Chondrocyte (in vitro differentiated cells): ENCODE results near the gene GNG12. TPM values are rescaled to one million over a fixed set of nuclear protein-coding genes. Genes with fewer than 3 reads are reported as not detected.
A peak's percentile ranks its signal among the peaks of the same experiment; 100 is the strongest.

Source experiments
- DNase-seq: peaks from one replicate; pipeline ENCODE4 v3.0.0; 2021; ENCODE audit warnings: mixed read lengths, low spot score
- H3K27ac Mint-ChIP-seq: one replicate; pipeline ENCODE4 v1.8.0; 2021; ENCODE audit warnings: mild to moderate bottlenecking, moderate library complexity, mixed read lengths; ENCODE audit not compliant: unreplicated experiment
- H3K27me3 Mint-ChIP-seq: 2 replicates; pipeline ENCODE4 v1.8.0; 2021; ENCODE audit warnings: low read depth, mixed read lengths
- H3K36me3 Mint-ChIP-seq: 2 replicates; pipeline ENCODE4 v1.8.0; 2021; ENCODE audit warnings: low read depth, mixed read lengths
- H3K4me1 Mint-ChIP-seq: 2 replicates; pipeline ENCODE4 v1.8.0; 2021; ENCODE audit warnings: low read depth, mild to moderate bottlenecking, mixed read lengths
- H3K4me3 Mint-ChIP-seq: one replicate; pipeline ENCODE4 v1.8.0; 2021; ENCODE audit warnings: mild to moderate bottlenecking, moderate library complexity, mixed read lengths; ENCODE audit not compliant: unreplicated experiment
- H3K9me3 Mint-ChIP-seq: 2 replicates; pipeline ENCODE4 v1.8.0; 2021; ENCODE audit warnings: low read depth, mixed read lengths
- CTCF ChIP-seq: fragments of 200-600 bp; sonication (generic); IDR thresholded peaks from 2 replicates; pipeline ENCODE4 v1.5.0; 2021; ENCODE audit warnings: antibody characterized with exemption, mild to moderate bottlenecking, moderate library complexity
- total RNA-seq: library from RNA; stranded (reverse); gene quantifications from 3 replicates; pipeline ENCODE4 v1.2.1, GENCODE V29; 2021

The GNG12 gene
- total RNA-seq, 1 donor from 2014 or later = 91.5 TPM

- Mint-ChIP-seq H3K4me3 (peak overlapping the region; percentile 61), H3K9me3 (no peaks in the 10 kb centered on the region), H3K27me3 (no peaks in the 10 kb centered on the region), H3K27ac (peak overlapping the region; percentile 99), H3K36me3 (no peaks in the 10 kb centered on the region), H3K4me1 (peaks cover 88% of the 10 kb centered on the region)
- no peak for TF ChIP-seq CTCF
- no peak for DNase-seq
These were observed 84.6 kb downstream of the GNG12 start for GRCh38 chr1:67748630-67749029.

GRCh38 chr1:67747671-67748546 lies 85.4 kb downstream of the GNG12 start:
- H3K4me1 Mint-ChIP-seq = peaks cover 84% of the 10 kb centered on the region
- H3K27me3 Mint-ChIP-seq = no peaks in the 10 kb centered on the region
- peak overlapping the region; percentile 99 for H3K27ac Mint-ChIP-seq
- no peak for DNase-seq
- peak overlapping the region; percentile 61 for H3K4me3 Mint-ChIP-seq
- H3K9me3 Mint-ChIP-seq = no peaks in the 10 kb centered on the region
- H3K36me3 Mint-ChIP-seq = no peaks in the 10 kb centered on the region
- no peak for TF ChIP-seq CTCF

GRCh38 chr1:67745875-67746698 lies 87.2 kb downstream of the GNG12 start:
- Mint-ChIP-seq H3K36me3 (no peaks in the 10 kb centered on the region), H3K4me3 (peak overlapping the region; percentile 11), H3K27ac (peak overlapping the region; percentile 76), H3K27me3 (no peaks in the 10 kb centered on the region), H3K9me3 (no peaks in the 10 kb centered on the region), H3K4me1 (peaks cover 68% of the 10 kb centered on the region)
- TF ChIP-seq CTCF = no peak
- no peak for DNase-seq

- no peak for TF ChIP-seq CTCF
- Mint-ChIP-seq H3K4me3 (no peak overlapping the region), H3K27ac (no peak overlapping the region), H3K9me3 (no peaks in the 10 kb centered on the region), H3K27me3 (no peaks in the 10 kb centered on the region), H3K36me3 (no peaks in the 10 kb centered on the region), H3K4me1 (peaks cover 51% of the 10 kb centered on the region)
- DNase-seq = no peak
These were observed 90.1 kb downstream of the GNG12 start for GRCh38 chr1:67743072-67743725.

GRCh38 chr1:67741736-67742135 lies 91.5 kb downstream of the GNG12 start:
- H3K36me3 Mint-ChIP-seq = no peaks in the 10 kb centered on the region
- no peaks in the 10 kb centered on the region for H3K9me3 Mint-ChIP-seq
- H3K27me3 Mint-ChIP-seq = no peaks in the 10 kb centered on the region
- H3K4me1 Mint-ChIP-seq = peaks cover 40% of the 10 kb centered on the region
- DNase-seq = no peak
- TF ChIP-seq CTCF = no peak
- H3K4me3 Mint-ChIP-seq = no peak overlapping the region
- no peak overlapping the region for H3K27ac Mint-ChIP-seq
